Endometrial microvascular endothelial cells (primary cell): ENCODE measurements around the gene MMP27. TPM values are rescaled to one million over a fixed set of nuclear protein-coding genes. Genes with fewer than 3 reads are reported as not detected.

Source experiments
- in situ Hi-C: cut with HindIII; loops from 2 replicates; pipeline ENCODE4 v1.10.0; 2017; ENCODE audit warnings: low sequenced_read_pairs, low pct_unique_long_range_greater_than_20kb; ENCODE audit errors: inconsistent ontology term
- total RNA-seq: library from RNA; depleted of rRNA; stranded (reverse); fragments of >200 nt; gene quantifications from one replicate; pipeline ENCODE4 v1.2.3, GENCODE V29; 2015; ENCODE audit errors: inconsistent ontology term

Gene MMP27
- total RNA-seq, 1 donor from 2014 or later, result not detected

- in situ Hi-C loops, result no loop called here
Measured at GRCh38 chr11:102653744-102654291, 51.8 kb downstream of the MMP27 start.

DNA sequence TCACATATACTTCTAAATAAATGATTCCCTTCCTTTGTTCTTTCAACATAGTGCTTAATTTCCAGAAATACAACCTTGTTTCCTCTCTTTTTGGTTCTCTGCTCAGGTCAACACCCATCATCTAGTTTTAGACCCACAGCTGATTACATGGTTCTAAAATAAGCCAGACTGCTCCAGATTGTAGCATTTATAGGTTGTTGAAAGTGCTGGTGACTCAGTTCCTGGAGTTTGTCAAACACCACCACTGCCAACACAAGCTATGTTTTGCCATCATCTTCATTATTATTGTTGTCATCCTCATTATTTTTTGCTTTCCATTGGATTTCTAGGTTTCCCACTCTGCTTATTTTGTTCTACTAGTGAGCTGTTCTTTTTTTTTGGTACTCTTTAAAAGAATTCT is 58.1 kb downstream of the MMP27 start:
- in situ Hi-C loops, result no loop called here

DNA sequence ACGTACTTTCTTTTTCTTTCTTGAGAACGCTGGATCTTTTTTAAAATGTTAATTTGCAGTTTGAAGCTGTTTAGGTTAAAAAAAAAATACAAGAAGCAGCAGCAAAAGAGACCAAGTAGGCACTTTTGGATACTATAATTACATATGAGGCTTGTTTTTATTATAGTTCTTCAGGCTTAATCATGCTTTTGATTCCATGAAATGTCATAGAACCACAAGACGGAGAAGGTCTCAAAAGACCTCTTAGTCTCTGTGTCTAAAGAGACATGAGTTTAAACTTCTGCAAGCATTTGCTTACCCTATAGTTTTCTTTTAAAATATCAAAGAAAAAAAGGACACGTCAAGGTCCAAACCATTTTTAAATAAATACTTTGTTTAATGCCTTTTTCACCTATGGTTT is 61.6 kb downstream of the MMP27 start:
- in situ Hi-C loops, result no loop called here

Other genes with a start within 250 kb of the MMP27 start
- gene MMP7, start 175.0 kb downstream of the MMP27 start, total RNA-seq, result not detected
- gene MMP20, start 80.4 kb downstream of the MMP27 start, total RNA-seq, result not detected
- not detected for gene MMP8, start 19.2 kb upstream of the MMP27 start, total RNA-seq
- gene MMP10, start 74.9 kb upstream of the MMP27 start, total RNA-seq, result 5.4 TPM
- 2,361 TPM for gene MMP1, start 92.4 kb upstream of the MMP27 start, total RNA-seq
- gene MMP3, start 137.8 kb upstream of the MMP27 start, total RNA-seq, result not detected
- not detected for gene MMP12, start 169.2 kb upstream of the MMP27 start, total RNA-seq
- not detected for gene MMP13, start 250.0 kb upstream of the MMP27 start, total RNA-seq